Kidney (tissue), 14 donors: ENCODE measurements around the gene GCKR. TPM values are rescaled to one million over a fixed set of nuclear protein-coding genes. Genes with fewer than 3 reads are reported as not detected.

ENCODE experiments used
- DNase-seq, 5 donors: peaks; one replicate each; pipeline ENCODE4 v3.0.0-alpha.2; 2013 to 2020
- FAIRE-seq: peaks from 2 replicates; lab custom pipeline; 2012; peaks lifted over from hg19 to GRCh38; lab: Jason Lieb, UNC
- H3K27ac ChIP-seq, 2 donors: one replicate each; pipeline ENCODE4 v1.7.0; 2013; ENCODE audit warnings: low read depth in 2 of 2, low read length in 2 of 2, inconsistent platforms in 1 of 2
- H3K27me3 ChIP-seq: one replicate; pipeline ENCODE4 v1.7.1; 2013; ENCODE audit warnings: low read length, inconsistent platforms; ENCODE audit not compliant: control insufficient read depth, insufficient read depth
- H3K36me3 ChIP-seq, 3 donors: one replicate each; pipeline versions ENCODE4 v1.7.0 to v1.7.1; 2013; ENCODE audit warnings: low read length in 3 of 3, control low read depth in 1 of 3, inconsistent platforms in 1 of 3; ENCODE audit not compliant: insufficient read depth in 3 of 3, control insufficient read depth in 2 of 3
- H3K4me1 ChIP-seq, 3 donors: one replicate each; pipeline versions ENCODE4 v1.7.0 to v1.7.1; 2013; ENCODE audit warnings: low read length in 3 of 3, inconsistent platforms in 1 of 3, low read depth in 1 of 3; ENCODE audit not compliant: control insufficient read depth in 2 of 3, insufficient read depth in 2 of 3
- H3K4me3 ChIP-seq, 3 donors: one replicate each; pipeline versions ENCODE4 v1.7.0 to v1.8.1; 2013; ENCODE audit warnings: low read length in 3 of 3, control low read depth in 1 of 3, inconsistent platforms in 1 of 3
- H3K9ac ChIP-seq, 3 donors: one replicate each; pipeline versions ENCODE4 v1.7.0 to v1.7.1; 2013; ENCODE audit warnings: low read length in 3 of 3, control low read depth in 1 of 3, inconsistent platforms in 1 of 3
- H3K9me3 ChIP-seq, 3 donors: one replicate each; pipeline versions ENCODE4 v1.7.0 to v1.7.1; 2013; ENCODE audit warnings: low read length in 3 of 3, control low read depth in 1 of 3, inconsistent platforms in 1 of 3; ENCODE audit not compliant: control insufficient read depth in 2 of 3, insufficient read depth in 1 of 3
- CTCF ChIP-seq: IDR thresholded peaks from 3 replicates; pipeline ENCODE4 v1.5.1; 2012; ENCODE audit warnings: mild to moderate bottlenecking, moderate library complexity, borderline replicate concordance; ENCODE audit not compliant: insufficient read depth; ENCODE audit errors: extremely low read depth
- intact Hi-C: fragments of 100-400 bp; cut with DNase I; formaldehyde crosslinking; loops from one replicate; pipeline ENCODE4 v1.11.1; 2022
- polyA plus RNA-seq: library from polyadenylated mRNA; stranded (reverse); fragments of 350-450 nt; fragmentation: Illumina TruSeq; extraction: RNeasy Lipid Tissue Mini Kit (QIAGEN cat#74804); gene quantifications from one replicate; pipeline ENCODE4 v1.2.3, GENCODE V29; 2014; ENCODE audit warnings: low read depth, low replicate concordance; ENCODE audit not compliant: insufficient read depth
- total RNA-seq: library from RNA; stranded (reverse); fragmentation: NEBNext Ultra II Directional; extraction: Animal tissue kit (Norgen Biotek cat#: 25700); gene quantifications from one replicate; pipeline ENCODE4 v1.2.1, GENCODE V29; 2021
- donor health status: control.
- donor health status: control.
- donor health status: control.
- donor health status: control.
- donor health status: control.
- donor health status: DM: yes; HTN: yes; CAD: no.
- donor health status: Normal renal cell carcinoma (clear cell type).

Gene GCKR
- total and polyA plus RNA-seq, 2 donors from 2014 or later, result 2.2 TPM; not detected in 1

GRCh38 chr2:27566628-27567027 lies 70.0 kb downstream of the GCKR start:
- Histone ChIP-seq H3K27ac (no peak overlapping the region), H3K27me3 (no peaks in the 10 kb centered on the region), H3K36me3 (no peaks in the 10 kb centered on the region), H3K4me3 (no peak overlapping the region), H3K9ac (no peak overlapping the region), H3K4me1 (no peaks in the 10 kb centered on the region), H3K9me3 (no peaks in the 10 kb centered on the region)
- FAIRE-seq (no peak), DNase-seq (peak in 1 of 5 donors; percentile 10)
- intact Hi-C loops, result no loop called here
- no peak for TF ChIP-seq CTCF

- DNase-seq (no peak), FAIRE-seq (no peak)
- Histone ChIP-seq H3K27me3 (no peaks in the 10 kb centered on the region), H3K27ac (no peak overlapping the region), H3K4me3 (no peak overlapping the region), H3K4me1 (no peaks in the 10 kb centered on the region), H3K9me3 (peaks cover 0 to 17% (median 0%) of the 10 kb centered on the region in 3 donors), H3K36me3 (no peaks in the 10 kb centered on the region), H3K9ac (no peak overlapping the region)
- intact Hi-C loops, result no loop called here
- TF ChIP-seq CTCF, result no peak
Measured at GRCh38 chr2:27569398-27569797, 72.8 kb downstream of the GCKR start.

GRCh38 chr2:27571197-27571596 lies 74.6 kb downstream of the GCKR start:
- TF ChIP-seq CTCF, result no peak
- FAIRE-seq, result no peak

GRCh38 chr2:27571681-27572080 lies 75.0 kb downstream of the GCKR start:
- Histone ChIP-seq H3K9ac (no peak overlapping the region), H3K9me3 (peaks cover 0 to 40% (median 7%) of the 10 kb centered on the region in 3 donors), H3K4me1 (no peaks in the 10 kb centered on the region), H3K36me3 (no peaks in the 10 kb centered on the region), H3K4me3 (no peak overlapping the region), H3K27me3 (no peaks in the 10 kb centered on the region), H3K27ac (no peak overlapping the region)
- intact Hi-C loops, result no loop called here
- FAIRE-seq, result no peak
- no peak for DNase-seq
- TF ChIP-seq CTCF, result no peak

More at GRCh38 chr2:27571197-27571596, 74.6 kb downstream of the GCKR start:
- peaks cover 0 to 35% (median 7%) of the 10 kb centered on the region in 3 donors for H3K9me3 ChIP-seq
- intact Hi-C loops, result no loop called here
- DNase-seq, result no peak
- no peaks in the 10 kb centered on the region for H3K27me3 ChIP-seq
- H3K4me3 ChIP-seq, result no peak overlapping the region
- H3K4me1 ChIP-seq, result no peaks in the 10 kb centered on the region
- H3K27ac ChIP-seq, result no peak overlapping the region
- H3K36me3 ChIP-seq, result no peaks in the 10 kb centered on the region
- no peak overlapping the region for H3K9ac ChIP-seq
